ENCODE data around the gene SLC27A2. TPM values are rescaled to one million over a fixed set of nuclear protein-coding genes. Genes with fewer than 3 reads are reported as not detected.

The SLC27A2 gene
- total RNA-seq, 2 donors from 2014 or later = 2.2 TPM; not detected in 1

- Histone ChIP-seq H3K4me1 (ENCODE audit: control insufficient read depth in 1 of 2, low read depth in 2 of 2) (no peaks in the 10 kb centered on the region), H3K27me3 (replicated peaks; ENCODE audit: insufficient read depth) (no peaks in the 10 kb centered on the region), H3K4me3 (no peak overlapping the region), H3K27ac (no peak overlapping the region), H3K36me3 (no peaks in the 10 kb centered on the region), H3K9me3 (no peaks in the 10 kb centered on the region)
- ATAC-seq (ENCODE audit: insufficient number of reproducible peaks, low FRiP score, low read depth) (no peak), DNase-seq (ENCODE audit: low spot score) (no peak)
- no peak for TF ChIP-seq CTCF (IDR thresholded peaks at IDR 0.05)
Measured at GRCh38 chr15:50219820-50220219, 37.8 kb downstream of the SLC27A2 start.

- Histone ChIP-seq H3K27me3 (replicated peaks; ENCODE audit: insufficient read depth) (no peaks in the 10 kb centered on the region), H3K27ac (no peak overlapping the region), H3K4me3 (no peak overlapping the region), H3K9me3 (no peaks in the 10 kb centered on the region), H3K36me3 (no peaks in the 10 kb centered on the region), H3K4me1 (ENCODE audit: control insufficient read depth in 1 of 2, low read depth in 2 of 2) (no peaks in the 10 kb centered on the region)
- no peak for ATAC-seq (ENCODE audit: insufficient number of reproducible peaks, low FRiP score, low read depth)
- no peak for DNase-seq (ENCODE audit: low spot score)
- TF ChIP-seq CTCF (IDR thresholded peaks at IDR 0.05) = no peak
Measured at GRCh38 chr15:50222181-50222580, 40.2 kb downstream of the SLC27A2 start.

- H3K4me1 ChIP-seq (ENCODE audit: control insufficient read depth in 1 of 2, low read depth in 2 of 2) = no peaks in the 10 kb centered on the region
- ATAC-seq (ENCODE audit: insufficient number of reproducible peaks, low FRiP score, low read depth) (no peak), DNase-seq (ENCODE audit: low spot score) (no peak)
- H3K36me3 ChIP-seq = no peaks in the 10 kb centered on the region
- H3K4me3 ChIP-seq = no peak overlapping the region
- H3K9me3 ChIP-seq = no peaks in the 10 kb centered on the region
- no peak overlapping the region for H3K27ac ChIP-seq
- TF ChIP-seq CTCF (IDR thresholded peaks at IDR 0.05) = no peak
- no peaks in the 10 kb centered on the region for H3K27me3 ChIP-seq (replicated peaks; ENCODE audit: insufficient read depth)
Measured at GRCh38 chr15:50224606-50225005, 42.6 kb downstream of the SLC27A2 start.

GRCh38 chr15:50225057-50225456, 43.1 kb downstream of the SLC27A2 start:
- no peaks in the 10 kb centered on the region for H3K4me1 ChIP-seq (ENCODE audit: control insufficient read depth in 1 of 2, low read depth in 2 of 2)
- no peak overlapping the region for H3K27ac ChIP-seq
- H3K9me3 ChIP-seq = no peaks in the 10 kb centered on the region
- no peaks in the 10 kb centered on the region for H3K27me3 ChIP-seq (replicated peaks; ENCODE audit: insufficient read depth)
- no peak for ATAC-seq (ENCODE audit: insufficient number of reproducible peaks, low FRiP score, low read depth)
- no peaks in the 10 kb centered on the region for H3K36me3 ChIP-seq
- TF ChIP-seq CTCF (IDR thresholded peaks at IDR 0.05) = no peak
- no peak for DNase-seq (ENCODE audit: low spot score)
- no peak overlapping the region for H3K4me3 ChIP-seq

- Histone ChIP-seq H3K4me1 (ENCODE audit: control insufficient read depth in 1 of 2, low read depth in 2 of 2) (no peaks in the 10 kb centered on the region), H3K36me3 (no peaks in the 10 kb centered on the region), H3K27ac (no peak overlapping the region), H3K27me3 (replicated peaks; ENCODE audit: insufficient read depth) (no peaks in the 10 kb centered on the region), H3K9me3 (no peaks in the 10 kb centered on the region), H3K4me3 (no peak overlapping the region)
- TF ChIP-seq CTCF (IDR thresholded peaks at IDR 0.05) = no peak
- ATAC-seq (ENCODE audit: insufficient number of reproducible peaks, low FRiP score, low read depth) (no peak), DNase-seq (ENCODE audit: low spot score) (no peak)
Measured at GRCh38 chr15:50225938-50226337, 43.9 kb downstream of the SLC27A2 start.
